ENCODE results near the gene NKIRAS2. TPM values are rescaled to one million over a fixed set of nuclear protein-coding genes. Genes with fewer than 3 reads are reported as not detected.

The NKIRAS2 gene
- polyA plus RNA-seq, 1 of the 3 experiments (the other 2 are of a cell fraction) = 91.8 TPM

DNA sequence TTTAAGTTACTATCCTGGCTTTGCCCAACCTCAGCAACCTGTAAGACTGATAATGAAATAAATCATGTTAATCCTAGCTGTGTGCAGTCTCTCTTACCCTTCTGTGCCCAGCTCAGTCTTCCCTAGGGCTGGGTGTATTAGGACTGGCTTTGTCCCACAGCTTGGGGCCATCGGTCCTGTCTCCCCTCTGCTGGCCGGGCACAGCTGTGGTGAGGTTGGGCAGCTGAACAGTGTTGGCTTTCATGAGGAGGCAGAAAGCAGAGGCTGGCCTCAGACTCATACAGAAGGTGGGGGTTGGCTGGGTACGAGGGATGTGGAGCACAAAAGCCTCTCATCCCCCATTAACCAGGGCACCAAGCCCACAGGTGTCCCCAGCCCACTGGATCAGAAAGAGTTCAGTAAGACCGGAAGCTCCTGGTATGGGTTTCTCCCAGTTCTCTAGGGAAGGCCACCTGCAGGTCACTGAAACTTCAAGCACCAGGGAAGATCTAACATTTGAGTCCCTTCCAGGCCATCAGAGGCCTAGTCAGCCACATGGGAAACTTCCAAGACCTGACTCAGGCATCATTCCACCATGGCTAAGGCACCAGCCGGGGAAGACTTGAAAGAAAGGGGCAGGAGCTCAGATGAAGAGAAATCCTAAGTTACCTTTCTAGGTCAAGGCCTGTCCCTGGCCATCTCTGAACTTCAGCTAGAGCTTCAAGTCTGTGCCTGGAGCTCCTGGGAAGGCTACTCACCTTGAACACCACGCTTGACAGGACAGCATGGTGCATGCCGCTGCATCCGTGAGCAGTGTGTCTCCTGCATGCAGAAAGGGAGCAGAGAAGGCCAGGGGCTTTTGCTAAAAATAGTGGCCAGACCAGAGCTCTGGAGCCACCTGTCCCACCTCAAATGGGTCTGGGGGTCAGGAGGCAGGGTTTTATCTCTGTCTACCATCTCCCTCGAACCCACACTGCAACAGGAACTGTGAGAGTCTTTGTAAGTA, 44.5 kb upstream of the NKIRAS2 start:
- H3K27me3 ChIP-seq (ENCODE audit: insufficient read depth) = no peaks in the 10 kb centered on the region
- H3K9ac ChIP-seq = no peak overlapping the region
- POLR2A ChIA-PET = interaction anchor here (0.8 to 1.5 kb wide), 3 partner anchors 10 to 42 kb away, joined by 3 to 4 read pairs (median 3); partner anchors contain the start of gene DNAJC7
- no peak overlapping the region for H3K4me3 ChIP-seq (ENCODE audit: low read depth in 2 of 2, low read length in 1 of 2)
- H3K9me3 ChIP-seq = no peaks in the 10 kb centered on the region
- TF ChIP-seq FOXJ3 (CRISPR knock-in tag; IDR thresholded peaks at IDR 0.05) = no peak
- no peak for TF ChIP-seq NRF1 (IDR thresholded peaks at IDR 0.05; ENCODE audit: low read depth, low read length)
- no peak for TF ChIP-seq TAF1 (IDR thresholded peaks at IDR 0.05; ENCODE audit: borderline replicate concordance, low read depth, low read length)
- TF ChIP-seq, protein P1, sequence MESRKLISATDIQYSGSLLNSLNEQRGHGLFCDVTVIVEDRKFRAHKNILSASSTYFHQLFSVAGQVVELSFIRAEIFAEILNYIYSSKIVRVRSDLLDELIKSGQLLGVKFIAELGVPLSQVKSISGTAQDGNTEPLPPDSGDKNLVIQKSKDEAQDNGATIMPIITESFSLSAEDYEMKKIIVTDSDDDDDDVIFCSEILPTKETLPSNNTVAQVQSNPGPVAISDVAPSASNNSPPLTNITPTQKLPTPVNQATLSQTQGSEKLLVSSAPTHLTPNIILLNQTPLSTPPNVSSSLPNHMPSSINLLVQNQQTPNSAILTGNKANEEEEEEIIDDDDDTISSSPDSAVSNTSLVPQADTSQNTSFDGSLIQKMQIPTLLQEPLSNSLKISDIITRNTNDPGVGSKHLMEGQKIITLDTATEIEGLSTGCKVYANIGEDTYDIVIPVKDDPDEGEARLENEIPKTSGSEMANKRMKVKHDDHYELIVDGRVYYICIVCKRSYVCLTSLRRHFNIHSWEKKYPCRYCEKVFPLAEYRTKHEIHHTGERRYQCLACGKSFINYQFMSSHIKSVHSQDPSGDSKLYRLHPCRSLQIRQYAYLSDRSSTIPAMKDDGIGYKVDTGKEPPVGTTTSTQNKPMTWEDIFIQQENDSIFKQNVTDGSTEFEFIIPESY (IDR thresholded peaks at IDR 0.05; ENCODE audit: borderline replicate concordance, low read depth) = no peak
- TF ChIP-seq, protein P2, sequence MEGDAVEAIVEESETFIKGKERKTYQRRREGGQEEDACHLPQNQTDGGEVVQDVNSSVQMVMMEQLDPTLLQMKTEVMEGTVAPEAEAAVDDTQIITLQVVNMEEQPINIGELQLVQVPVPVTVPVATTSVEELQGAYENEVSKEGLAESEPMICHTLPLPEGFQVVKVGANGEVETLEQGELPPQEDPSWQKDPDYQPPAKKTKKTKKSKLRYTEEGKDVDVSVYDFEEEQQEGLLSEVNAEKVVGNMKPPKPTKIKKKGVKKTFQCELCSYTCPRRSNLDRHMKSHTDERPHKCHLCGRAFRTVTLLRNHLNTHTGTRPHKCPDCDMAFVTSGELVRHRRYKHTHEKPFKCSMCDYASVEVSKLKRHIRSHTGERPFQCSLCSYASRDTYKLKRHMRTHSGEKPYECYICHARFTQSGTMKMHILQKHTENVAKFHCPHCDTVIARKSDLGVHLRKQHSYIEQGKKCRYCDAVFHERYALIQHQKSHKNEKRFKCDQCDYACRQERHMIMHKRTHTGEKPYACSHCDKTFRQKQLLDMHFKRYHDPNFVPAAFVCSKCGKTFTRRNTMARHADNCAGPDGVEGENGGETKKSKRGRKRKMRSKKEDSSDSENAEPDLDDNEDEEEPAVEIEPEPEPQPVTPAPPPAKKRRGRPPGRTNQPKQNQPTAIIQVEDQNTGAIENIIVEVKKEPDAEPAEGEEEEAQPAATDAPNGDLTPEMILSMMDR (IDR thresholded peaks at IDR 0.05) = no peak
- TF ChIP-seq SMC3 (IDR thresholded peaks at IDR 0.05; ENCODE audit: low read depth, low read length) = no peak
- TF ChIP-seq MXI1 (IDR thresholded peaks at IDR 0.05; ENCODE audit: low read depth, low read length) = no peak
- TF ChIP-seq, protein P3, sequence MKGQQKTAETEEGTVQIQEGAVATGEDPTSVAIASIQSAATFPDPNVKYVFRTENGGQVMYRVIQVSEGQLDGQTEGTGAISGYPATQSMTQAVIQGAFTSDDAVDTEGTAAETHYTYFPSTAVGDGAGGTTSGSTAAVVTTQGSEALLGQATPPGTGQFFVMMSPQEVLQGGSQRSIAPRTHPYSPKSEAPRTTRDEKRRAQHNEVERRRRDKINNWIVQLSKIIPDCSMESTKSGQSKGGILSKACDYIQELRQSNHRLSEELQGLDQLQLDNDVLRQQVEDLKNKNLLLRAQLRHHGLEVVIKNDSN (IDR thresholded peaks at IDR 0.05; ENCODE audit: borderline replicate concordance, low read depth) = no peak
- no peak for TF ChIP-seq YY1 (IDR thresholded peaks at IDR 0.05; ENCODE audit: low read depth)
- TF ChIP-seq FOSL2 (IDR thresholded peaks at IDR 0.05; ENCODE audit: borderline replicate concordance, low read depth) = no peak
- TF ChIP-seq SIN3A (IDR thresholded peaks at IDR 0.05; ENCODE audit: borderline replicate concordance, low read depth, low read length) = no peak
- TF ChIP-seq, protein P4, sequence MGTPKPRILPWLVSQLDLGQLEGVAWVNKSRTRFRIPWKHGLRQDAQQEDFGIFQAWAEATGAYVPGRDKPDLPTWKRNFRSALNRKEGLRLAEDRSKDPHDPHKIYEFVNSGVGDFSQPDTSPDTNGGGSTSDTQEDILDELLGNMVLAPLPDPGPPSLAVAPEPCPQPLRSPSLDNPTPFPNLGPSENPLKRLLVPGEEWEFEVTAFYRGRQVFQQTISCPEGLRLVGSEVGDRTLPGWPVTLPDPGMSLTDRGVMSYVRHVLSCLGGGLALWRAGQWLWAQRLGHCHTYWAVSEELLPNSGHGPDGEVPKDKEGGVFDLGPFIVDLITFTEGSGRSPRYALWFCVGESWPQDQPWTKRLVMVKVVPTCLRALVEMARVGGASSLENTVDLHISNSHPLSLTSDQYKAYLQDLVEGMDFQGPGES (IDR thresholded peaks at IDR 0.05; ENCODE audit: low read depth, low read length) = no peak
- TF ChIP-seq, protein P5, sequence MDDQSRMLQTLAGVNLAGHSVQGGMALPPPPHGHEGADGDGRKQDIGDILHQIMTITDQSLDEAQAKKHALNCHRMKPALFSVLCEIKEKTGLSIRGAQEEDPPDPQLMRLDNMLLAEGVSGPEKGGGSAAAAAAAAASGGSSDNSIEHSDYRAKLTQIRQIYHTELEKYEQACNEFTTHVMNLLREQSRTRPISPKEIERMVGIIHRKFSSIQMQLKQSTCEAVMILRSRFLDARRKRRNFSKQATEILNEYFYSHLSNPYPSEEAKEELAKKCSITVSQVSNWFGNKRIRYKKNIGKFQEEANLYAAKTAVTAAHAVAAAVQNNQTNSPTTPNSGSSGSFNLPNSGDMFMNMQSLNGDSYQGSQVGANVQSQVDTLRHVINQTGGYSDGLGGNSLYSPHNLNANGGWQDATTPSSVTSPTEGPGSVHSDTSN (IDR thresholded peaks at IDR 0.05) = no peak
- no peak for TF ChIP-seq EP300 (IDR thresholded peaks at IDR 0.05; ENCODE audit: borderline replicate concordance in 1 of 2, low read depth in 1 of 2, low read length in 1 of 2)
- TF ChIP-seq, protein P6, sequence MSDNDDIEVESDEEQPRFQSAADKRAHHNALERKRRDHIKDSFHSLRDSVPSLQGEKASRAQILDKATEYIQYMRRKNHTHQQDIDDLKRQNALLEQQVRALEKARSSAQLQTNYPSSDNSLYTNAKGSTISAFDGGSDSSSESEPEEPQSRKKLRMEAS (IDR thresholded peaks at IDR 0.05; ENCODE audit: low read depth) = no peak
- no peak for TF ChIP-seq JUND (IDR thresholded peaks at IDR 0.05)
- no peak for TF ChIP-seq TEAD4 (IDR thresholded peaks at IDR 0.05; ENCODE audit: borderline replicate concordance, insufficient read depth)
- TF ChIP-seq, protein P7, sequence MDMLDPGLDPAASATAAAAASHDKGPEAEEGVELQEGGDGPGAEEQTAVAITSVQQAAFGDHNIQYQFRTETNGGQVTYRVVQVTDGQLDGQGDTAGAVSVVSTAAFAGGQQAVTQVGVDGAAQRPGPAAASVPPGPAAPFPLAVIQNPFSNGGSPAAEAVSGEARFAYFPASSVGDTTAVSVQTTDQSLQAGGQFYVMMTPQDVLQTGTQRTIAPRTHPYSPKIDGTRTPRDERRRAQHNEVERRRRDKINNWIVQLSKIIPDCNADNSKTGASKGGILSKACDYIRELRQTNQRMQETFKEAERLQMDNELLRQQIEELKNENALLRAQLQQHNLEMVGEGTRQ (IDR thresholded peaks at IDR 0.05; ENCODE audit: borderline replicate concordance, low read depth, low read length) = no peak
- TF ChIP-seq RAD21 (IDR thresholded peaks at IDR 0.05; ENCODE audit: low read length) = no peak
- no peak for TF ChIP-seq RFX5 (IDR thresholded peaks at IDR 0.05; ENCODE audit: low read length)
- CTCF ChIA-PET = interaction anchor here (1.4 to 5.4 kb wide), 4 partner anchors 13 to 126 kb away, joined by 4 to 47 read pairs (median 6); no protein-coding TSS in a partner anchor
- peaks cover 10% of the 10 kb centered on the region for H3F3A ChIP-seq (replicated peaks; ENCODE audit: insufficient read depth)
- no peak overlapping the region for H2AFZ ChIP-seq (ENCODE audit: low read depth)
- no peak overlapping the region for H3K4me2 ChIP-seq
- H3K4me1 ChIP-seq (ENCODE audit: control insufficient read depth in 1 of 2, insufficient read depth in 2 of 2, low read depth in 1 of 2, low read length in 1 of 2) = peaks cover 0 to 53% of the 10 kb centered on the region in 2 experiments; a peak in 2 of 4 replicates
- DNase-seq = no peak
- peaks cover 44 to 72% of the 10 kb centered on the region in 2 experiments for H3K36me3 ChIP-seq (replicated peaks in 1 of 2; ENCODE audit: control insufficient read depth in 1 of 2, insufficient read depth in 2 of 2, low read length in 1 of 2)
- H3K79me2 ChIP-seq (ENCODE audit: insufficient read depth) = peaks cover 24% of the 10 kb centered on the region
- 100% methylated on average over 4 of the region's 9 CpGs for WGBS (ENCODE audit: low lambda C conversion rate)
- peak overlapping the region in 1 of 2 experiments; percentile 92; a peak in 1 of 4 replicates for H3K27ac ChIP-seq (ENCODE audit: low read depth in 2 of 2, low read length in 1 of 2)
- no peaks in the 10 kb centered on the region for H3K9me2 ChIP-seq
- 0 out of 2 replicates have a peak, but pooled peaks cover 8% of the 10 kb centered on the region for H4K20me1 ChIP-seq (ENCODE audit: insufficient read depth)

All from SK-N-SH (cell line).